Vagina (tissue), 2 donors: ENCODE data around the gene PLEKHG4B. TPM values are rescaled to one million over a fixed set of nuclear protein-coding genes. Genes with fewer than 3 reads are reported as not detected.

Source experiments
- DNase-seq, 2 donors: peaks; one replicate each; pipeline ENCODE4 v3.0.0-alpha.2; 2017; ENCODE audit errors: extremely low spot score in 2 of 2
- H3K27ac ChIP-seq: fragments of 200-600 bp; sonication (generic); one replicate; pipeline ENCODE4 v1.5.1; 2019
- H3K27me3 ChIP-seq: fragments of 200-600 bp; sonication (generic); one replicate; pipeline ENCODE4 v1.5.1; 2019
- H3K36me3 ChIP-seq, 2 donors: fragments of 200-600 bp; sonication (generic); one replicate each; pipeline ENCODE4 v1.5.1; 2017 to 2019
- H3K4me1 ChIP-seq: fragments of 200-600 bp; sonication (generic); one replicate; pipeline ENCODE4 v1.5.1; 2019
- H3K4me3 ChIP-seq, 2 donors: fragments of 200-600 bp; sonication (generic); 1 replicate in 1 of 2; 2 replicates in 1 of 2; pipeline ENCODE4 v1.5.1; 2016 to 2019
- H3K9me3 ChIP-seq: fragments of 200-600 bp; sonication (generic); one replicate; pipeline ENCODE4 v1.5.1; 2019
- CTCF ChIP-seq, 3 experiments: fragments of 450-650 bp in 2 of 3; fragments of 200-600 bp in 1 of 3; sonication (generic) in 1 of 3; IDR thresholded peaks; one replicate each; pipeline ENCODE4 v1.5.1; 2017 to 2019; ENCODE audit warnings: antibody characterized with exemption in 3 of 3, mild to moderate bottlenecking in 2 of 3, moderate library complexity in 2 of 3
- POLR2A ChIP-seq, 2 donors: fragments of 450-650 bp; IDR thresholded peaks; one replicate each; pipeline ENCODE4 v1.6.1; 2017; ENCODE audit warnings: antibody characterized with exemption in 2 of 2, mild to moderate bottlenecking in 2 of 2, moderate library complexity in 2 of 2
- POLR2AphosphoS5 ChIP-seq, 2 donors: sonication (generic); formaldehyde crosslinking; IDR thresholded peaks; one replicate each; pipeline ENCODE4 v1.9.0; 2017; ENCODE audit warnings: antibody characterized with exemption in 2 of 2, mild to moderate bottlenecking in 2 of 2, low read depth in 1 of 2; ENCODE audit not compliant: insufficient read depth in 1 of 2
- intact Hi-C: fragments of 100-400 bp; cut with DNase I; formaldehyde crosslinking; loops from one replicate; pipeline ENCODE4 v1.15.1; 2023
- total RNA-seq: library from RNA; depleted of rRNA; stranded (reverse); fragments of >200 nt; gene quantifications from one replicate; pipeline ENCODE4 v1.2.3, GENCODE V29; 2016

The PLEKHG4B gene
- total RNA-seq, 1 donor from 2014 or later: 0.74 TPM

DNA sequence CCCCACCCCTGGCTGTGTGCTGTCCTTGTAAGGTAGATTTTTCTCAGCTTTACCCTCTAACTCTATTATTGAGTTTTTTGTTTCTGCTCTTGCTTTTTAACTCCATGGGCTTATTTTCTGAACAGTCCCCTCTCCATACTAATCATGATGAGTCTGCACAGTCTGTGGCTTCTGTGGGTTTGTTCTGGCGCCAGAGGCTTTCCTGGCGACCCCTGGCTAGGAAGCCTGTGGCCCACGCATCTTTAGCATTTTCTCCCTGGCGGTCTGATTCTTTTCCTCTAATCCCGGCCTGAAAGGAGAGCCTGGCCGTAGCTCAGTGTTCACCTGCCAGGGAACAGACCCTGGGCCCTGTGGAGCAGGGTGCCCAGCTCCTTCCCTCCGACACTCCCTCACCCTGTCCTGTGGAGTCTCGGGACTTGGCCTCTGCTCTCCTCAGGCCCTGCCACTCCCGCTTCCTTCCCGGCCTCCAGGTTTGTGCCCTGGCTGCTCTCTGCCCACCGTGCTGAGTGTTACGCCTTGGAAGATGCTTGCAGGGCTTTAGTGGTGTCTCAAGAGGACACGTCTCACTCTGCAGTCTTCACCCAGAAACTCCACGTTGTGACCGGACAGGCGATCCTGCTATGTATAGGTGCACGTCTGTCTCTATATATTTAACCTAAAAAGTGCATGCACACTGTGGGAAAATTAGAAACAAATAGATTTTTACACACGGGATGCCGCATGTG lies 67.6 kb downstream of the PLEKHG4B start:
- no peak for DNase-seq
- Histone ChIP-seq H3K27ac (no peak overlapping the region), H3K27me3 (no peaks in the 10 kb centered on the region), H3K4me3 (no peak overlapping the region), H3K4me1 (no peaks in the 10 kb centered on the region), H3K9me3 (no peaks in the 10 kb centered on the region), H3K36me3 (no peaks in the 10 kb centered on the region)
- no peak for TF ChIP-seq POLR2AphosphoS5 (IDR thresholded peaks at IDR 0.05; ENCODE audit: insufficient read depth in 1 of 2, low read depth in 1 of 2)
- no peak for TF ChIP-seq POLR2A (IDR thresholded peaks at IDR 0.05)
- TF ChIP-seq CTCF (IDR thresholded peaks at IDR 0.05): no peak
- intact Hi-C loops: no loop called here

GRCh38 chr5:160173-160510 lies 68.2 kb downstream of the PLEKHG4B start:
- no peaks in the 10 kb centered on the region for H3K36me3 ChIP-seq
- H3K4me3 ChIP-seq: no peak overlapping the region
- intact Hi-C loops: no loop called here
- no peak overlapping the region for H3K27ac ChIP-seq
- H3K9me3 ChIP-seq: no peaks in the 10 kb centered on the region
- DNase-seq: no peak
- H3K27me3 ChIP-seq: no peaks in the 10 kb centered on the region
- TF ChIP-seq CTCF (IDR thresholded peaks at IDR 0.05) (no peak), POLR2A (IDR thresholded peaks at IDR 0.05) (no peak), POLR2AphosphoS5 (IDR thresholded peaks at IDR 0.05; ENCODE audit: insufficient read depth in 1 of 2, low read depth in 1 of 2) (no peak)
- H3K4me1 ChIP-seq: no peaks in the 10 kb centered on the region

GRCh38 chr5:160921-161802 lies 69.2 kb downstream of the PLEKHG4B start:
- no peaks in the 10 kb centered on the region for H3K4me1 ChIP-seq
- no peak for DNase-seq
- intact Hi-C loops: no loop called here
- TF ChIP-seq CTCF (IDR thresholded peaks at IDR 0.05) (no peak), POLR2A (IDR thresholded peaks at IDR 0.05) (no peak), POLR2AphosphoS5 (IDR thresholded peaks at IDR 0.05; ENCODE audit: insufficient read depth in 1 of 2, low read depth in 1 of 2) (no peak)
- H3K27ac ChIP-seq: no peak overlapping the region
- no peaks in the 10 kb centered on the region for H3K27me3 ChIP-seq
- no peak overlapping the region for H3K4me3 ChIP-seq
- H3K36me3 ChIP-seq: no peaks in the 10 kb centered on the region
- H3K9me3 ChIP-seq: no peaks in the 10 kb centered on the region

DNA sequence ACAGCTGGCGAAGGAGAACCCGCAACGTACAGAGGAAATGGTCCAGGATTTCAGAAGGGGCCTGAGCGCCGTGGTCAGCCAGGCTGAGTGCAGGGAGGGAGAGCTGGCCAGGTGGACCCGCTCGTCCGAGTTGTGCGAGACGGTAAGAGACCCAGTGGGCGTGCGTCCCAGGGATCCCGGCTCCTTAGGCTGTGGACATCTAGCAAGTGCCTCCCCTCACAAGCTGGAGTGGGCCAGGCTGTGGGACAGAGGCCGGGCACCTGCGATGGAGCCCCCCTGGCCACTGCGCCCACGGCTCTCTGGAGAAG lies 69.8 kb downstream of the PLEKHG4B start:
- H3K27me3 ChIP-seq: no peaks in the 10 kb centered on the region
- H3K4me1 ChIP-seq: no peaks in the 10 kb centered on the region
- no peak overlapping the region for H3K4me3 ChIP-seq
- DNase-seq: no peak
- H3K36me3 ChIP-seq: no peaks in the 10 kb centered on the region
- TF ChIP-seq POLR2A (IDR thresholded peaks at IDR 0.05): no peak
- TF ChIP-seq POLR2AphosphoS5 (IDR thresholded peaks at IDR 0.05; ENCODE audit: insufficient read depth in 1 of 2, low read depth in 1 of 2): no peak
- TF ChIP-seq CTCF (IDR thresholded peaks at IDR 0.05): no peak
- intact Hi-C loops: no loop called here
- no peak overlapping the region for H3K27ac ChIP-seq
- no peaks in the 10 kb centered on the region for H3K9me3 ChIP-seq

DNA sequence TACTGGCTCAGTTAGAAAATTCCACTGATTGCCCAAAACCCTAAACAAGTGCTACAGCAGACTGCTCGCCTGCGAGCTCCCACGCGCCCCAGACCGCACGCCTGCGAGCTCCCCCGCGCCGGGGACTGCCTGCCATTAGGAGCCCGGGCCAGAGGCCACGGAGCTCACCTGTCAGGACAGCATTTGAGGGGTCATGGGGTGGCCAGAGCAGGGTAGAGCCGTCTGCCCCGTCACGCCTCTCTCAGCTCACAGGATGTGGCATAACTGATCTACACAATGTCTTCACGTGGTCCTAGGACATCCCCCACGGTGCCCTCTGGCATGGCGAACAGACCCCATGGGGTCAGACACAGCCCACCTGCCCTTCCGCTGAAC lies 70.2 kb downstream of the PLEKHG4B start:
- no peak for DNase-seq

More for the DNA sequence above, 70.2 kb downstream of the PLEKHG4B start:
- Histone ChIP-seq H3K27ac (no peak overlapping the region), H3K4me1 (no peaks in the 10 kb centered on the region), H3K9me3 (no peaks in the 10 kb centered on the region), H3K36me3 (no peaks in the 10 kb centered on the region), H3K27me3 (no peaks in the 10 kb centered on the region), H3K4me3 (no peak overlapping the region)
- TF ChIP-seq POLR2AphosphoS5 (IDR thresholded peaks at IDR 0.05; ENCODE audit: insufficient read depth in 1 of 2, low read depth in 1 of 2) (no peak), POLR2A (IDR thresholded peaks at IDR 0.05) (no peak), CTCF (IDR thresholded peaks at IDR 0.05) (no peak)
- intact Hi-C loops: no loop called here
